GM23248 (cell line): ENCODE measurements around the gene GADD45GIP1.

Source experiments
- EZH2 ChIP-seq: fragments of 200-600 bp; sonication (generic); IDR thresholded peaks from 2 replicates; pipeline ENCODE4 v1.6.1; 2018; ENCODE audit warnings: antibody characterized with exemption, mild to moderate bottlenecking; ENCODE audit not compliant: insufficient read depth, poor library complexity, severe bottlenecking
- EZH2phosphoT487 ChIP-seq: fragments of 200-600 bp; sonication (generic); IDR thresholded peaks from 2 replicates; pipeline ENCODE4 v1.6.1; 2018; ENCODE audit warnings: antibody characterized with exemption, moderate library complexity, mild to moderate bottlenecking, low read depth; ENCODE audit not compliant: insufficient read depth

DNA sequence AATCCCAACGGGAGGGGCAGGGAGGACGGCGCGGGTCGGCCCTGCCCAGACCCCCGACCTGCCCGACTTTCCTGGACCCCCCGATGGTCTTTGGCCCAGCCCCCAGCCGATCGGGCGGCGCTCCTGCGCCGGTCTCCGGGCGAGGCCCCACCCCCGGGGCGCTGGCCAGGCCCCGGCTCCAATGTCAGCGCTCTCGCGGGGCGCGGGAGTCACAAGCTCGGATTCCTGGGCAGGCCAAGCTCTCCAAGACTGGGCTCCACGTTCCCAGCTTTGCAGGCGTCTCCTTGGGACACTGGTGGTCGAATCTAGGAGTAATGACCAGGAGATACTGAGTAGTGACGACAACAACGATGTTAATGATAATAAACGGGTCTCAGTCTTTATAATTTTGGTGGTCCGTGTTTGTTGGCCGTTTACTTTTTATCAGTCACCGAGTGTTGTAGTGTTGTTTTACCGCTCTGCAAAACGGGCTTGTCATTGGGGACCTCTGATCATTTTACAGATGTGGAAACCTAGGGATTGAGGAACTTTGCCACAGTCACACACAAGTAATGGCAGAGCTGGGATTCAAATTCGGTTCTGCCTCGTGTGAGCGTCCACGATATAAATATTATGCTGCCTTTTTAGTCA is 10.8 kb downstream of the GADD45GIP1 start:
- TF ChIP-seq EZH2, result no peak
- TF ChIP-seq EZH2phosphoT487, result no peak
